ENCODE results near the gene ZNF516.

ZNF516 gene

DNA sequence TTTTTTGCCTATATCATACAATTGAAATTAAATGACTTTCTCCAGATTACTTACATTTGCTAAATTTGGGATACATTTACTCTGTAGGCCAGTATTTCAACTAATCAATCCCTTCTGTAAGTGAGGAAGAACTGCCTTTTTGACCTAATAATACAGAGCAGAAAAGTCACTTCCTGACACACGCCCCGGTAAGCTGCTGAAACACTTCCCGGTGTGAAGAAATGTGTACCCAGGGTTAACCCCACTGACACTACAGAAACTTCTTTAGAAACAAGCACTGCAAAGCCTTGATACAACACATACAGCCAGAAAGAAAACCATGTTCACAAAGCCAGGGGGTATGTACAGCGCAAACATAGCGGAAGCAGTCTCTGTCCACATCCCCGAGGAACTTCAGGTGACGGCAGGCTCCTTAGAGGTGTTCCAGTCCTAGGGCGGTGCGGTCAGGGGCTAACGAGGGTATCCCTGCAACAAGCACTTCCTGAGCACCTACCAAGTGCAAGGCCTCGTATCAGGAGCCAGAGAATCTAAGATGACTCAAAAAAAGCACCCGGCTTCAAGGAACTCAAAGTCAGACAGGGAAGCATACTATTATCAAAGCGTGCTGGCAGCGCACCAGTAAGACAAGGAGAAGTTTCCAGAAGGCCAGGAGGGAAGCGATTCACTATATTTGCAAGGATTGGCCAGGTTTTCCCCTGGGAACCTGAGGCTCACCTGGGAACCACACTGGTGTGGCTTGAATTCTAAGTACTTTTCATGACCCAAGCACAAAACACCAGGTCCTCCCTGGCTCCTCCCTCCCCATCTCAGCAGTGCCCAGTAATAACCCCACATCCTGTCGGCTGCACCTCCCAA, 46.6 kb downstream of the ZNF516 start:
- no peaks in the 10 kb centered on the region for H3K36me3 ChIP-seq (ENCODE audit: insufficient read depth, low read depth, low read length)
- no peak overlapping the region for H3K27ac ChIP-seq (ENCODE audit: low read length)
- peaks cover 29% of the 10 kb centered on the region for H3K4me1 ChIP-seq (ENCODE audit: insufficient read depth, low read length)
- H3K9ac ChIP-seq (ENCODE audit: low read depth, low read length), result no peak overlapping the region
- no peaks in the 10 kb centered on the region for H3K9me3 ChIP-seq (ENCODE audit: insufficient read depth, low read depth, low read length)
- no peak overlapping the region for H3K4me3 ChIP-seq (ENCODE audit: low read length)
- H3K27me3 ChIP-seq (ENCODE audit: insufficient read depth, low read length), result peaks cover 40% of the 10 kb centered on the region

DNA sequence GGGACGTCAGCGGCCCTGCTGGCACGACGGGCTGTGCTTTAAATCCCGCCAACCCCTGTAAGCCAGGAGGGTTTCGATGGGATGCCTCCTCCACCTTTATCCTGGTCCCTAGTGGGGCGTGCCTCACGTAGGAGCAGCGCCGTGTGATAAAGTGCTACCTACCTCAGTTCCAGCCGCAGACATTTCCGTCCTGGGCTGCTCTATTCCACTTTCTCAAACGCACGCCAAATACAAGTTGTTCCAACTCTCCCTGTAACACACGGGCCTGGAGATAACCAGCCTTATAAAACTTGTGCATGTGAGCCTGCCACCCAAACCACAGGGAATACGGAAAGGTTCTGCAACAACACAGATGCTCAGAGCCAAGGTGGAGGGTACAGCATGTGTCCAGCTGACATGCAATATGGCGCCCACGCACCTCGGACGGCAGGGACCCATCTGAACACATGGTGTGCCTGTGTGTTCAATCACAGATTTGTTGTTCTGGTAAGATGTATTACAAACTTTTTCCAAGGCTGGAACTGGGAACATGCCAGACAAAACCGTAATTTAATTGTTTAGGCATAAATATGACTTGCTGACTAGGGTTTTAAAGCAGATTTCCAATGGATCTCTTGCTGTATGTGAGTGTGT, 47.7 kb downstream of the ZNF516 start:
- H3K27ac ChIP-seq (ENCODE audit: low read length), result no peak overlapping the region
- peaks cover 29% of the 10 kb centered on the region for H3K27me3 ChIP-seq (ENCODE audit: insufficient read depth, low read length)

DNA sequence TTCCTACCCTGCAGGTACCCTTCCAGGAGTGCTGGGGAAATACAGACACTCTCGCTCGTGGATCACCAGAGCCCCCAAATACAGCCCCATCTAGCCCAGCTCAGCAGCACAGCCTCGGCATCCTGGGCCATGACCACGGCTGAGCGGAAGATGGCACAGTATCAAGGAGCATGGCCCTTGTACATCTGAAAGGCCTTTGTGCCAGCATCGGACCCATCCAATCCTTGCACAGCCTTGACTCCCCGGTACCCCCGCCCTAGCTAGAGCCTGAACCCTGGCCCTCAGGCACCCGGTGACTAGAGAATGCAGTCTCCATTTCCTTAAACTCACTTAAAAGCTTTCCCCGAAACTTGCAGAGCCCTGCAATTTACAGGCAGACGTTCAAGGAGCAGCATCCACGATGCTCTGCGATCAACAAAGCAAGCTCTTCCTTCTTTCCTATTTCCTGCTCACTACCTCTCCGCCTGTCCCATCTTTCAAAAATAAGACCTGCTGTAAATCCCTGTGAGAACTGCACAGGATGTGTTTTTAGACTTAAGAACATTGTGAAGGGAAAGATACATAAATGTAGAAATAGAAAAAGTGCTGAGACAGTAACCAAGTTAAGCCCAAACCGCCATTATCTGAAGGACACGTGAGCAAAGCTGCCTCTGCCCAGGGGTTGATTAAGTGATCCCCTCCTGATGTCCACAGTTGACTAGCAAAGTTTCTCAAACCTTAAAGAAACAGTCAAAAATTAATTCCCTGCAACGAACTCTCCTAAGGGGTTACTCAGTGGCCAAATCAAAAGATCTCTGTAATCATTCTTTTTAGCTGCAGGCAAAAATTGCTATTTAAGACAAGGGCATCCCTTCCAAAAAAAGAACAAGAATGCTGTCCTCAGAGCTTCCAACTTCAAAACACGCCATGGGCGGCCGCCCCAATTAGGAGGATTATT, 48.5 kb downstream of the ZNF516 start:
- Histone ChIP-seq H3K27ac (ENCODE audit: low read length) (no peak overlapping the region), H3K9ac (ENCODE audit: low read depth, low read length) (no peak overlapping the region), H3K4me1 (ENCODE audit: insufficient read depth, low read length) (peaks cover 10% of the 10 kb centered on the region; the same call in 1 of the 2 replicates)

More for the DNA sequence above, 47.7 kb downstream of the ZNF516 start:
- Histone ChIP-seq H3K9me3 (ENCODE audit: insufficient read depth, low read depth, low read length) (no peaks in the 10 kb centered on the region), H3K36me3 (ENCODE audit: insufficient read depth, low read depth, low read length) (no peaks in the 10 kb centered on the region), H3K9ac (ENCODE audit: low read depth, low read length) (no peak overlapping the region), H3K4me3 (ENCODE audit: low read length) (no peak overlapping the region), H3K4me1 (ENCODE audit: insufficient read depth, low read length) (peaks cover 18% of the 10 kb centered on the region)

DNA sequence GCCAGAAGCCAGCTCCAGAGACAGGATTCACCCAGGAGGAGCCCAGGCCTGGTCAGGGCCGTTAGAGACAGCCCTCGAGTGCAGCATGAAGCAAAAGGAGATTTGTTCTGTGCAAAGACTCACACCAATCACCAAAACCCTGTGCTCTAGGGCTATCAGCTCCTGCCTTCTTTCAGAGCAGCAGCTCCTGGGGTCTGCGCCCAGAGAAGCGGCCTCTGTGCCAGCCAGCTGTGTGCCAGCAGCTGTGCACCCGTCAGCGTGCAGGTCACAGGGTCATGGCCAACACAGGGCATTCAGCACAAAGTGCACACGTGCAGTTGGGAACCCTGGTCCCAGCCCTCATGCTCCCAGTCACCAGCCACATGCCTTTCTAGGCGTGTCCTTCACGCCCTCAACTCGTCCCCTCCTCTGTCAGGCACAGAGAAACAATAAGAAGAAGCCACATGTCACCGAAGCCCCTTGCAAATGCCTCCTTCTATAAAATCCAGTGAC, 49.3 kb downstream of the ZNF516 start:
- H3K4me3 ChIP-seq (ENCODE audit: low read length), result no peak overlapping the region
- peaks cover 13% of the 10 kb centered on the region; the same call in 1 of the 2 replicates for H3K27me3 ChIP-seq (ENCODE audit: insufficient read depth, low read length)
- peaks cover 4% of the 10 kb centered on the region for H3K36me3 ChIP-seq (ENCODE audit: insufficient read depth, low read depth, low read length)
- peaks cover 7% of the 10 kb centered on the region; the same call in 1 of the 2 replicates for H3K4me1 ChIP-seq (ENCODE audit: insufficient read depth, low read length)
- no peak overlapping the region for H3K27ac ChIP-seq (ENCODE audit: low read length)
- no peak overlapping the region for H3K9ac ChIP-seq (ENCODE audit: low read depth, low read length)
- no peaks in the 10 kb centered on the region for H3K9me3 ChIP-seq (ENCODE audit: insufficient read depth, low read depth, low read length)

More for the DNA sequence above, 48.5 kb downstream of the ZNF516 start:
- Histone ChIP-seq H3K9me3 (ENCODE audit: insufficient read depth, low read depth, low read length) (no peaks in the 10 kb centered on the region), H3K36me3 (ENCODE audit: insufficient read depth, low read depth, low read length) (no peaks in the 10 kb centered on the region), H3K27me3 (ENCODE audit: insufficient read depth, low read length) (peaks cover 21% of the 10 kb centered on the region; the same call in 1 of the 2 replicates), H3K4me3 (ENCODE audit: low read length) (no peak overlapping the region)

DNA sequence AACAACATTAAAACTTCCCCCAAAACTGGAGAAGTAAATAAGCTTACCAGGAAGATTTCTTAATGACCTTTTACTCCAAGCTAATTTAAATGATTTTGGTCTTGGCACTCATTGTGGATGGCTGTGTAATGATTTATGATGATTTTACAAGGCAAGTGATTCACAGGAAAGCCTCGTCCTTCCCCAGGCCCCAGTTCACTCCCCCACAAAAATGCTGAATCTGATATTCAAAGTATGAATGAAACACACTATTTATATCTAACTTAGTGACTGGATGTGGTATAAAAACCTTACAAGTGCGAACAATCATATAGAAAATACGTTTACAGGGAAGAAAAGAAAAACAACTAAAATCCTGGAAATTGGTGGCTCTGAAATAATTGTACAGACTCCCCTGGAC, 49.8 kb downstream of the ZNF516 start:
- Histone ChIP-seq H3K27ac (ENCODE audit: low read length) (no peak overlapping the region), H3K4me3 (ENCODE audit: low read length) (no peak overlapping the region), H3K36me3 (ENCODE audit: insufficient read depth, low read depth, low read length) (peaks cover 8% of the 10 kb centered on the region), H3K9me3 (ENCODE audit: insufficient read depth, low read depth, low read length) (no peaks in the 10 kb centered on the region), H3K9ac (ENCODE audit: low read depth, low read length) (no peak overlapping the region), H3K27me3 (ENCODE audit: insufficient read depth, low read length) (peaks cover 8% of the 10 kb centered on the region; the same call in 1 of the 2 replicates), H3K4me1 (ENCODE audit: insufficient read depth, low read length) (peaks cover 4% of the 10 kb centered on the region; the same call in 1 of the 2 replicates)

DNA sequence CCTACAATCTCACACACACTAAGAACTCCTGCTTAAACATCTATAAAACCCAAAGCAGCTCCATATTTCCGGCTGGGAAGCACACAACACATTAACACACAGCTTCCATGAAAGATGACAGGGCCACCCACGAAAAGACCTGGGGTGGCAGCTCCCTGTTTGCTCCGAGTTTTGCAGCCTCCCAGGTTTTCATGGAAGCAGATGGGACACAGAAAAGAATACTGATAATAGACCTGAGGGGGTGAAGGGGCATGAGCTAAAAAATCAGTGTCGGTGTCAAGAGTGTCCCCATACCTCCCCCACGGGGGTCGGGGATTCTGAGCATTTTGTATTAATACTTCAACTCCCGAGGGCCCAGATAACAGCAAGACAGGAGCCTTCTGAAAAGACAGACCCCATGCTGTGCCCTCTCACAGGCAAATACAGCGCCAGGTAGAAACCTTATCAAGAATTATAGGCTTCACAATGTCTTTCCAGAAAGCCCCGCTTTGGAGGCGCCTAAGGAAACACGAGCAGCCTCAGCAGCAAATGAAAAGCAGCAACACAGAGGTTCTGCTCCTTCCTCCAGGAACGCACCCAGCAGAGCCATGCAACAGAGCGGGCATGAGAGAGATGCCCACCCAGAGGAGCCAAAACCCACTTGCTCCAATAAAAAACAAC, 50.5 kb downstream of the ZNF516 start:
- Histone ChIP-seq H3K9ac (ENCODE audit: low read depth, low read length) (no peak overlapping the region), H3K36me3 (ENCODE audit: insufficient read depth, low read depth, low read length) (peaks cover 13% of the 10 kb centered on the region), H3K27ac (ENCODE audit: low read length) (no peak overlapping the region), H3K4me3 (ENCODE audit: low read length) (no peak overlapping the region), H3K9me3 (ENCODE audit: insufficient read depth, low read depth, low read length) (no peaks in the 10 kb centered on the region), H3K27me3 (ENCODE audit: insufficient read depth, low read length) (peaks cover 2% of the 10 kb centered on the region; the same call in 1 of the 2 replicates), H3K4me1 (ENCODE audit: insufficient read depth, low read length) (0 out of 2 replicates have a peak, but pooled peaks cover under 1% of the 10 kb centered on the region)

DNA sequence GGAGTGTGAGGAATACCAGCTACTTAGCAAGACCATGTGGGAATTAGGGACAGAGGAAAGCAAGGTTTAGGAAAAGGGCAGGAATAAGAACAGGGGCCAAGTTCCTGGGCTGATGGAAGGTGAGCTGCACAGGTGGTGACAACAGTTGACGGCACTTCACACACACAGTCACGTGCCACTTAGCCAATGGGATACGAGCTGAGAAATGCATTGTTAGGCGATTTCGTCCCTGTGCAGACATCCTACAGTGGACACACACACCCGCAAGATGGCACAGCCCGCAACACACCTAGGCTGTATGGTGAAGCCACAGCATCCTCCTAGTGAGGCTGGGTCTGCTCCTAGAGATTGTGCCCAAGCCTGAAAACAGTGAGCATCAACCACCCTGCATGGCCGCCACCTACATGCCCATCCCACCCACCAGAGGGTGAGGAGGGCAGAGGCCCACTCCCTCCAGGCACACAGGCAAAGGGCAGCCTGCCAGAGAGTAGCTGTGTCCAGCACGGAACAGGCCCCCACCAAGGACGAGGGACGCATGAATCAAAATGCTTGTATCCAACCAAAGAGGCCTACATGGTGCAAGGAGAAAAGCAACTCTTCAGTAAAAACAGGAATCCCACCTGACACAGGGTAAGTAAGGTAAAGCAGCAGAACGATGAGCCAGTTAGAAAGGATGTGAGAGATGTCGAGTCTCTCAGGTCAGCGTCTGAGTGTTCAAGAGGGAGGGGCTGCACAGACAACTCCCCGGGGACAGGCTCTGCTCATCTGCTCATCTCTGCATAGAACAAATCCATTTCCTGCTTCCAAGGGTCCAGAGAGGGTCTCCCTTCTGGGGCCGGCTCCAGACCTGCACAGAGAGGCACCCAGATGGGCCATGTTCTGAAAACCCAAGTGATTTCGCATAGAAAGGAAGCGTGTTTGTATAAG, 51.3 kb downstream of the ZNF516 start:
- peaks cover 13% of the 10 kb centered on the region for H3K36me3 ChIP-seq (ENCODE audit: insufficient read depth, low read depth, low read length)
- H3K27me3 ChIP-seq (ENCODE audit: insufficient read depth, low read length), result no peaks in the 10 kb centered on the region
- no peak overlapping the region for H3K4me3 ChIP-seq (ENCODE audit: low read length)
- H3K27ac ChIP-seq (ENCODE audit: low read length), result no peak overlapping the region
- H3K4me1 ChIP-seq (ENCODE audit: insufficient read depth, low read length), result no peaks in the 10 kb centered on the region
- H3K9ac ChIP-seq (ENCODE audit: low read depth, low read length), result no peak overlapping the region
- H3K9me3 ChIP-seq (ENCODE audit: insufficient read depth, low read depth, low read length), result no peaks in the 10 kb centered on the region

DNA sequence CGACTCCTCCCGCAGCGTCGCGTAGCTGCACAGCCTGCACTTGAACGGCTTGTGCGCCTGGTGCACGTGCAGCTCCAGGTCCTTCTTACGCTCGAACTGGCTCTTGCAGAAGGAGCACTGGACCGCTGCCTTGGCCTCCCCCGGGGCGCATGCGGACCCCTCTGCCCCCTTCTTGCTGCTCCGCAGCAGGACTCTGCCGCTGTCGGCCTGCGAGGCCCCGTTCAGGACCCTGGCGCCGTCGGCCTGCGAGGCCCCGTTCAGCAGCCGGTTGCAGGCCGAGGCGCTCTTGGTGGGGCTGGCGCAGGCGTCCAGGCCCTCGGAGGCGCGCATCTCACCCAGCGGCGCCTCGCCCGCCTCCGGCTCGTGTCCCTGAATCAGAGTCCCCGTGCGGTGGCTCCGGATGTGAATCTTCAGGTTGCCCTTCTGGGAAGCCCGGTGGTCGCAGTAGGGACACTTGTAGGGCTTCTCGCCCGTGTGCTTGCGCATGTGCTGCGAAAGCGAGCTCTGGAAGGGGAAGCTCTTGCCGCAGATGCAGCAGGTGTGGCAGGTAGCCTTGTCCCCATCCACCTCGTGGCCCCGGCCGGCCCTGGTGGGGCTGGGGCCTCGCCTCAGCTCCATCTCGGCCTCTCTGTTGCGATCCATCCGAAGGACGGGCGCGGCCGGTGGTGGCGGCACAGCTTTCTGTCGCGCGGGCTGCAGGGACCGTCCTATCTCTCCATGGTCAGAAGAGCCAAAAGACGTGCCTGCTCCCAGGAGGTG, 52.5 kb downstream of the ZNF516 start:
- Histone ChIP-seq H3K4me3 (ENCODE audit: low read length) (no peak overlapping the region), H3K27ac (ENCODE audit: low read length) (no peak overlapping the region), H3K36me3 (ENCODE audit: insufficient read depth, low read depth, low read length) (peaks cover 13% of the 10 kb centered on the region), H3K4me1 (ENCODE audit: insufficient read depth, low read length) (no peaks in the 10 kb centered on the region), H3K9ac (ENCODE audit: low read depth, low read length) (no peak overlapping the region), H3K27me3 (ENCODE audit: insufficient read depth, low read length) (no peaks in the 10 kb centered on the region), H3K9me3 (ENCODE audit: insufficient read depth, low read depth, low read length) (no peaks in the 10 kb centered on the region)

DNA sequence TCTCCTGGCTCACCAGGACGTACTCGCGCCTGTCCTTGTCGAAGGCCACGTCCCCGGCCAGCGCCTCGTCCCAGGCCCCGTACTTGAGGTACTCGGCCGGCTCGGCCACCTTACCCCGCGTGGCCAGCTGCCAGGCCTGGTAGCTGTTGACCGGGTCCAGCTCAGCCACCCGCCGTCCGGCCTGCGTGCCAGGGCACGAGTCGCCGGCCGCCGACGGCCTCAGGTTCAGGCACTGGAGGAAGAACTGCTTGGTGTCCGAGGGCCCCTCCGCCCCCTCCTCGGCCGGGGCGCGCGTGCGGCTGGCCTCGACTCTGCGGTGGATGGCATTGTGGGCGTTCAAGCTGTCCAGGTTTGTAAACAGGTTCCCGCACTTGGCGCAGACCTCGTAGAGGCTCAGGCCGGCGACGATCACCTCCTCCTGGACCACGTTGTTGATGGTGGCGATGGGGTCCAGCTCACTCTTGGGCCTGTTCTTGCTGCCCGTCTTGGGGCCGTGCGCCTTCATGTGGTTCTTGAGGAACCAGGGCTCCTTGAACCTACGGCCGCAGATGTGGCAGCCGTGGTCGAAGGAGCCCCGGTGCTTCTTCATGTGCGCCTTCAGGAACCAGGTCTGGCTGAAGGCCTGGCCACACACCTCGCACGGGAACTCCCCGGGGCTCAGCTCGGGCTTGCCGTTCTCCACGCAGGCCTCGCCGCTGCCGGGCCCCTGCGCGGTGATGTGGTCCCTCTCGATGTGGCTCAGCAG, 53.2 kb downstream of the ZNF516 start:
- H3K9me3 ChIP-seq (ENCODE audit: insufficient read depth, low read depth, low read length), result no peaks in the 10 kb centered on the region
- H3K27ac ChIP-seq (ENCODE audit: low read length), result no peak overlapping the region
- no peak overlapping the region for H3K9ac ChIP-seq (ENCODE audit: low read depth, low read length)
- H3K4me1 ChIP-seq (ENCODE audit: insufficient read depth, low read length), result no peaks in the 10 kb centered on the region
- H3K4me3 ChIP-seq (ENCODE audit: low read length), result no peak overlapping the region
- peaks cover 13% of the 10 kb centered on the region for H3K36me3 ChIP-seq (ENCODE audit: insufficient read depth, low read depth, low read length)
- no peaks in the 10 kb centered on the region for H3K27me3 ChIP-seq (ENCODE audit: insufficient read depth, low read length)
